H1 (cell line): ENCODE data around the gene AKAP7. TPM values are rescaled to one million over a fixed set of nuclear protein-coding genes. Genes with fewer than 3 reads are reported as not detected.
A peak's percentile ranks its signal among the peaks of the same experiment; 100 is the strongest.

Experiments used
- CTCF ChIA-PET: fragments of 300-600 bp; sonication (Branson Sonifier 250); formaldehyde crosslinking; loops from one replicate; lab custom pipeline; 2021; ENCODE audit not compliant: partially characterized antibody; lab: Charles Lee
- POLR2A ChIA-PET: fragments of 300-600 bp; sonication (Branson Sonifier 250); formaldehyde crosslinking; loops from one replicate; lab custom pipeline; 2021; ENCODE audit warnings: inconsistent platforms; ENCODE audit not compliant: partially characterized antibody; lab: Charles Lee
- DNase-seq, 2 experiments: peaks; one replicate each; pipeline versions ENCODE4 v3.0.0 to v3.0.0-alpha.2; 2010 to 2022; ENCODE audit warnings: low spot score in 2 of 2, low read depth in 1 of 2, mixed read lengths in 1 of 2
- FAIRE-seq: peaks from 2 replicates; lab custom pipeline; 2011; peaks lifted over from hg19 to GRCh38; lab: Jason Lieb, UNC
- H2AFZ ChIP-seq: 2 replicates; pipeline ENCODE4 v1.8.1; 2012; ENCODE audit warnings: low read length, inconsistent platforms
- H2AK5ac ChIP-seq: 2 replicates; pipeline ENCODE4 v1.6.1; 2013; ENCODE audit warnings: low read depth, low read length
- H2BK120ac ChIP-seq: replicated peaks from 2 replicates; pipeline ENCODE3; 2013; ENCODE audit warnings: low read depth, low read length, inconsistent platforms
- H2BK12ac ChIP-seq: 2 replicates; pipeline ENCODE4 v1.6.1; 2013; ENCODE audit warnings: low read depth, low read length
- H2BK15ac ChIP-seq: 2 replicates; pipeline ENCODE4 v1.6.1; 2013; ENCODE audit warnings: low read length
- H2BK20ac ChIP-seq: 2 replicates; pipeline ENCODE4 v1.6.1; 2013; ENCODE audit warnings: low read length
- H2BK5ac ChIP-seq: 2 replicates; pipeline ENCODE4 v1.6.1; 2013; ENCODE audit warnings: low read depth, low read length
- H3K14ac ChIP-seq: 2 replicates; pipeline ENCODE4 v1.6.1; 2013; ENCODE audit warnings: inconsistent platforms; ENCODE audit not compliant: insufficient read length
- H3K18ac ChIP-seq: 2 replicates; pipeline ENCODE4 v1.6.1; 2013; ENCODE audit warnings: low read length; ENCODE audit errors: extremely low read depth
- H3K23ac ChIP-seq: 2 replicates; pipeline ENCODE4 v1.6.1; 2013; ENCODE audit warnings: inconsistent platforms; ENCODE audit not compliant: insufficient read length
- H3K23me2 ChIP-seq: 2 replicates; pipeline ENCODE4 v1.6.1; 2013; ENCODE audit warnings: low read depth, low read length
- H3K27ac ChIP-seq: 2 replicates; pipeline ENCODE4 v1.6.1; 2011; ENCODE audit warnings: low read depth, low read length, inconsistent platforms
- H3K27me3 ChIP-seq, 4 experiments: replicated peaks in 1 of 4; 1 replicate in 1 of 4; 2 replicates in 3 of 4; pipeline versions ENCODE4 v1.6.1 to v1.8.1; 2011 to 2013; ENCODE audit warnings: low read length in 3 of 4, mild to moderate bottlenecking in 3 of 4, inconsistent platforms in 2 of 4, mixed read lengths in 2 of 4, moderate library complexity in 1 of 4; ENCODE audit not compliant: control insufficient read depth in 3 of 4, insufficient read depth in 3 of 4; ENCODE audit errors: extremely low read depth in 1 of 4
- H3K36me3 ChIP-seq, 4 experiments: 2 replicates each; pipeline versions ENCODE4 v1.6.1 to v1.8.1; 2011 to 2013; ENCODE audit warnings: mild to moderate bottlenecking in 4 of 4, low read length in 3 of 4, moderate library complexity in 2 of 4, control low read depth in 1 of 4, inconsistent platforms in 1 of 4; ENCODE audit not compliant: insufficient read depth in 4 of 4, control insufficient read depth in 2 of 4
- H3K4ac ChIP-seq: replicated peaks from 2 replicates; pipeline ENCODE3; 2013; ENCODE audit warnings: low read length, low read depth, mixed read lengths, inconsistent platforms; ENCODE audit not compliant: insufficient read length
- H3K4me1 ChIP-seq, 4 experiments: replicated peaks in 1 of 4; 1 replicate in 1 of 4; 2 replicates in 3 of 4; pipeline versions ENCODE4 v1.6.1 to v1.8.1; 2011 to 2013; ENCODE audit warnings: low read length in 3 of 4, inconsistent platforms in 2 of 4, mixed read lengths in 1 of 4; ENCODE audit not compliant: insufficient read depth in 4 of 4, control insufficient read depth in 3 of 4
- H3K4me2 ChIP-seq, 2 experiments: 2 replicates each; pipeline versions ENCODE4 v1.6.1 to v1.8.1; 2011 to 2013; ENCODE audit warnings: low read depth in 2 of 2, low read length in 2 of 2, control low read depth in 1 of 2, inconsistent platforms in 1 of 2, mild to moderate bottlenecking in 1 of 2; ENCODE audit not compliant: insufficient read depth in 1 of 2
- H3K4me3 ChIP-seq, 4 experiments: fragments of 200-600, 300-600 bp in 1 of 4; sonication (generic), shearing (Covaris generic), sonication (Bioruptor Twin) in 1 of 4; 2 replicates each; pipeline versions ENCODE4 v1.5.1 to v1.8.1; 2011 to 2016; ENCODE audit warnings: low read length in 4 of 4, low read depth in 3 of 4, control low read depth in 2 of 4, inconsistent platforms in 2 of 4, mild to moderate bottlenecking in 2 of 4, mixed read lengths in 1 of 4, moderate library complexity in 1 of 4; ENCODE audit not compliant: insufficient read depth in 2 of 4; ENCODE audit errors: extremely low read depth in 1 of 4
- H3K56ac ChIP-seq: replicated peaks from 2 replicates; pipeline ENCODE3; 2013; ENCODE audit warnings: low read depth, mild to moderate bottlenecking, mixed read lengths, low read length, inconsistent platforms; ENCODE audit not compliant: insufficient read length
- H3K79me1 ChIP-seq: 2 replicates; pipeline ENCODE4 v1.6.1; 2013; ENCODE audit warnings: low read depth, low read length, control low read depth
- H3K79me2 ChIP-seq, 2 experiments: 2 replicates each; pipeline versions ENCODE4 v1.6.1 to v1.8.1; 2012 to 2013; ENCODE audit warnings: low read length in 2 of 2, mild to moderate bottlenecking in 2 of 2, inconsistent platforms in 1 of 2; ENCODE audit not compliant: insufficient read depth in 2 of 2, control insufficient read depth in 1 of 2
- H3K9ac ChIP-seq, 4 experiments: replicated peaks in 1 of 4; 1 replicate in 1 of 4; 2 replicates in 3 of 4; pipeline versions ENCODE4 v1.6.1 to v1.8.1; 2011 to 2013; ENCODE audit warnings: low read depth in 3 of 4, low read length in 3 of 4, control low read depth in 2 of 4, mild to moderate bottlenecking in 2 of 4, moderate library complexity in 2 of 4, inconsistent platforms in 1 of 4; ENCODE audit errors: extremely low read depth in 1 of 4
- H3K9me3 ChIP-seq, 2 experiments: 2 replicates each; pipeline versions ENCODE4 v1.6.1 to v1.8.1; 2012 to 2013; ENCODE audit warnings: mild to moderate bottlenecking in 2 of 2, moderate library complexity in 2 of 2, control low read depth in 1 of 2, inconsistent platforms in 1 of 2, low read depth in 1 of 2, low read length in 1 of 2, mixed read lengths in 1 of 2; ENCODE audit not compliant: insufficient read depth in 2 of 2
- H4K20me1 ChIP-seq, 2 experiments: replicated peaks in 1 of 2; 2 replicates each; pipeline versions ENCODE3 to v1.8.1; 2011 to 2013; ENCODE audit warnings: inconsistent platforms in 2 of 2, low read length in 2 of 2, mild to moderate bottlenecking in 1 of 2; ENCODE audit not compliant: insufficient read depth in 2 of 2, control insufficient read depth in 1 of 2
- H4K5ac ChIP-seq: 2 replicates; pipeline ENCODE4 v1.6.1; 2013; ENCODE audit warnings: low read length, low read depth, mixed read lengths, inconsistent platforms; ENCODE audit not compliant: insufficient read length
- H4K8ac ChIP-seq: 2 replicates; pipeline ENCODE4 v1.8.0; 2013; ENCODE audit warnings: mild to moderate bottlenecking, moderate library complexity, low read length, inconsistent platforms; ENCODE audit not compliant: insufficient read depth; ENCODE audit errors: extremely low read depth
- H4K91ac ChIP-seq: replicated peaks from 2 replicates; pipeline ENCODE3; 2013; ENCODE audit warnings: low read length, mixed read lengths, inconsistent platforms; ENCODE audit not compliant: insufficient read length
- EP300 ChIP-seq, 2 experiments: IDR thresholded peaks; 1 replicate in 1 of 2; 2 replicates in 1 of 2; pipeline ENCODE4 v1.6.1; 2011 to 2012; ENCODE audit warnings: low read depth in 2 of 2, low read length in 2 of 2, mild to moderate bottlenecking in 2 of 2, borderline replicate concordance in 1 of 2, inconsistent platforms in 1 of 2, moderate library complexity in 1 of 2
- KDM5A ChIP-seq: fragments of 200-600 bp; IDR thresholded peaks from 2 replicates; pipeline ENCODE4 v1.7.1; 2012; ENCODE audit warnings: mild to moderate bottlenecking, low read length, inconsistent platforms, mixed read lengths
- NANOG ChIP-seq: IDR thresholded peaks from 2 replicates; pipeline ENCODE4 v1.6.1; 2011; ENCODE audit warnings: low read length, low read depth, mild to moderate bottlenecking, inconsistent platforms; ENCODE audit not compliant: insufficient read depth, poor library complexity, severe bottlenecking
- NRF1 ChIP-seq: IDR thresholded peaks from 2 replicates; pipeline ENCODE4 v1.6.1; 2011; ENCODE audit warnings: mild to moderate bottlenecking, low read depth, low read length, improper control_type of control experiment
- PHF8 ChIP-seq: fragments of 200-600 bp; sonication (generic); conservative IDR thresholded peaks from 2 replicates; pipeline ENCODE4 v1.7.1; 2012; ENCODE audit warnings: low read depth, mild to moderate bottlenecking, inconsistent platforms, low read length, moderate library complexity
- RNF2 ChIP-seq: fragments of 200-900, 300-1000 bp; sonication (generic); IDR thresholded peaks from 2 replicates; pipeline ENCODE4 v1.7.1; 2016; ENCODE audit warnings: borderline replicate concordance, low read depth, mild to moderate bottlenecking, antibody characterized with exemption, low read length; ENCODE audit not compliant: poor library complexity, severe bottlenecking; ENCODE audit errors: missing control alignments
- SAP30 ChIP-seq: fragments of 300-600 bp; sonication (generic); IDR thresholded peaks from 2 replicates; pipeline ENCODE4 v1.7.1; 2012; ENCODE audit warnings: low read length, moderate library complexity, mild to moderate bottlenecking, inconsistent platforms; ENCODE audit not compliant: insufficient read depth, insufficient replicate concordance
- SRF ChIP-seq: IDR thresholded peaks from 2 replicates; pipeline ENCODE4 v1.6.1; 2011; ENCODE audit warnings: mild to moderate bottlenecking, low read depth, low read length, moderate library complexity
- YY1 ChIP-seq: IDR thresholded peaks from 2 replicates; pipeline ENCODE4 v1.6.1; 2011; ENCODE audit warnings: low read depth, mild to moderate bottlenecking, low read length
- WGBS, 2 experiments: shearing (Covaris generic) in 1 of 2; methylation state at CpG; one replicate each; pipeline versions ENCODE4 v1.1.6 to v1.1.7; 2013 to 2015; ENCODE audit warnings: low lambda C conversion rate in 2 of 2, mixed read lengths in 2 of 2, inconsistent platforms in 1 of 2, low coverage in 1 of 2, missing lambda C conversion rate in 1 of 2; ENCODE audit not compliant: insufficient replicate concordance in 2 of 2, insufficient coverage in 1 of 2, insufficient read length in 1 of 2; ENCODE audit errors: extremely low coverage in 1 of 2, missing lambda C conversion rate in 1 of 2; 5-methylcytosine and 5-hydroxymethylcytosine counted together
- polyA plus RNA-seq, 7 experiments: library from polyadenylated mRNA; depleted of rRNA in 3 of 7; stranded (reverse) in 5 of 7; unstranded in 2 of 7; fragments of >200 nt in 5 of 7; fragments of 200-250 nt in 2 of 7; gene quantifications; 1 replicate in 5 of 7; 2 replicates in 1 of 7; 4 replicates in 1 of 7; pipeline versions ENCODE4 v1.2.1 to v1.2.3, GENCODE V29; 2011 to 2013; ENCODE audit warnings: missing spikeins in 2 of 7, mixed read lengths in 2 of 7
- total RNA-seq: library from RNA; stranded (reverse); fragmentation: NEBNext Ultra II Directional; extraction: Animal tissue kit (Norgen Biotek cat#: 25700); gene quantifications from 2 replicates; pipeline ENCODE4 v1.2.1, GENCODE V29; 2021

Gene AKAP7
- total and polyA plus RNA-seq, 2 of the 8 experiments (the other 6 are each of a cell fraction or from before 2014, with no cell fraction given): 4.7 to 16.9 TPM

- Histone ChIP-seq H3K23me2 (no peaks in the 10 kb centered on the region), H3K36me3 (no peaks in the 10 kb centered on the region; a peak in 1 of 8 replicates), H2BK5ac (no peak overlapping the region), H3K4me2 (no peak overlapping the region), H3K18ac (no peak overlapping the region), H2BK12ac (0 out of 2 replicates have a peak overlapping the region, but pooled peaks have one; percentile 23), H2BK120ac (no peak overlapping the region), H2BK15ac (no peak overlapping the region), H3K56ac (no peak overlapping the region), H3K27ac (no peak overlapping the region), H4K20me1 (no peaks in the 10 kb centered on the region), H3K14ac (no peak overlapping the region), H3K4me3 (no peak overlapping the region), H2AFZ (no peak overlapping the region), H3K9ac (no peak overlapping the region), H3K4ac (no peak overlapping the region), H3K79me1 (no peaks in the 10 kb centered on the region), H4K5ac (no peak overlapping the region), H4K8ac (no peak overlapping the region), H3K9me3 (no peaks in the 10 kb centered on the region), H3K4me1 (no peaks in the 10 kb centered on the region), H2AK5ac (no peak overlapping the region), H4K91ac (no peak overlapping the region), H3K27me3 (no peaks in the 10 kb centered on the region), H2BK20ac (peak overlapping the region; percentile 38; the same call in 1 of the 2 replicates), H3K79me2 (no peaks in the 10 kb centered on the region), H3K23ac (no peak overlapping the region)
- ChIA-PET CTCF (no interaction called here), POLR2A (no interaction called here)
- DNase-seq: no peak
- 89% methylated on average over 3 of the region's 3 CpGs; no CpG with 5 or more reads in 1 of the 2 experiments for WGBS, 2 experiments
- no peak for TF ChIP-seq EP300 (IDR thresholded peaks at IDR 0.05; ENCODE audit: borderline replicate concordance in 1 of 2, low read depth in 2 of 2, low read length in 2 of 2)
- no peak for TF ChIP-seq RNF2
- TF ChIP-seq SAP30: no peak
- no peak for TF ChIP-seq NANOG
- no peak for TF ChIP-seq PHF8
- TF ChIP-seq SRF: no peak
- no peak for TF ChIP-seq YY1
- TF ChIP-seq KDM5A: no peak
- no peak for TF ChIP-seq NRF1
- FAIRE-seq: no peak
These were observed 10.8 kb upstream of the AKAP7 start for GRCh38 chr6:131124336-131125071.
